GM18868 (cell line): ENCODE results near the gene GPANK1.

Source experiments
- ATAC-seq: cut with Tn5 transposase; IDR thresholded peaks from one replicate; pipeline ENCODE4 v1.9.1; 2021; ENCODE audit warnings: mild to moderate bottlenecking, moderate library complexity; ENCODE audit not compliant: unreplicated experiment

Gene GPANK1

GRCh38 chr6:31643818-31644454, 20.9 kb downstream of the GPANK1 start:
- ATAC-seq: no peak

GRCh38 chr6:31642798-31643570, 21.8 kb downstream of the GPANK1 start:
- no peak for ATAC-seq

- ATAC-seq: no peak
Measured at GRCh38 chr6:31641370-31641769, 23.4 kb downstream of the GPANK1 start.

GRCh38 chr6:31640612-31641011, 24.2 kb downstream of the GPANK1 start:
- ATAC-seq: no peak

DNA sequence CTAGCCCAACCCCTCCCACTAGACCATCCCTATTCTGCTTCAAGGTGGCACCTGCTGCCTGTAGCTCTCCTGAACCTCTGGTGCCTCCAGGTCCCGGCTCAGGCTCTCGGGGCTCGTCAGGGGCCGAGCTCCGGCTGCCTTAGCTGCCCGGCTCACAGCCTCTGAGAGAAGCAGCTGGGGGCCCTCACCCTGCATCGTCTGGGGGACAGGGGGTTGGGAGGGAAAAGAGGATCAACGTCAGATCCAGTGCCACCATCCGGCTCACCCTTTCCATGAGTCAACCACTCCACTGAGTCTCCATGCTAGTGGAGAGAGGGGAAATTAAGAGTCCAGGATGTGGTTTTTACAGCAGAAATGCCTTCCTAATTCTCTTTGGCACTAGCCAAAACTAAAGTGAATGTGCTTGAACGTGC, 25.3 kb downstream of the GPANK1 start:
- no peak for ATAC-seq

GRCh38 chr6:31639043-31639442, 25.8 kb downstream of the GPANK1 start:
- no peak for ATAC-seq

GRCh38 chr6:31636698-31637596, 27.9 kb downstream of the GPANK1 start:
- ATAC-seq: no peak

DNA sequence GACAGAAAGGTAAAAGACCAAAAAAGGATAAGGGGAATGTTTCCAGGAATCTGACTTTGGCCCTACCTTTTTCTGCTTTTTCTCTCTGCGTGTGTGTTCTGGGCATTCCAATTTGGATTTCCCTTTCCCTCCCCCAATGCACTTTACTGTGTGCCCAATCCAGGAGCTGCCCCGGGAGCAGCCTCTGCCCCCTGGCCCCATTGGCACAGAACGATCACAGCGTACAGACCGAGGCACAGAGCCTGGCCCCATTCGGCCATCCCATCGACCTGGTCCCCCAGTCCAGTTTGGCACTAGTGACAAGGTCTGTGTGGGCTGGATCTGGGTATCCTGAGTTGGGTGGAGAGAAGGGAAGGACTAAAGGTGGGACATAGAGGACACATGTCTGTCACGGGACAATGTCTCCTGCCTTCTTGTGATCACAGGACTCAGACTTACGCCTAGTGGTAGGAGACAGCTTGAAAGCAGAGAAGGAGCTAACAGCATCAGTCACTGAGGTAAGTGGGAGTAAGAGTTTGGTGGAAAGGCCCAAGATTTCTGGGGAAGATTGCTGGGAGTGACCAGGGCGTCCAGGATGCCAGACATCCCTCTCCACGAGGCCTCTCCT, 29.7 kb downstream of the GPANK1 start:
- ATAC-seq: no peak

DNA sequence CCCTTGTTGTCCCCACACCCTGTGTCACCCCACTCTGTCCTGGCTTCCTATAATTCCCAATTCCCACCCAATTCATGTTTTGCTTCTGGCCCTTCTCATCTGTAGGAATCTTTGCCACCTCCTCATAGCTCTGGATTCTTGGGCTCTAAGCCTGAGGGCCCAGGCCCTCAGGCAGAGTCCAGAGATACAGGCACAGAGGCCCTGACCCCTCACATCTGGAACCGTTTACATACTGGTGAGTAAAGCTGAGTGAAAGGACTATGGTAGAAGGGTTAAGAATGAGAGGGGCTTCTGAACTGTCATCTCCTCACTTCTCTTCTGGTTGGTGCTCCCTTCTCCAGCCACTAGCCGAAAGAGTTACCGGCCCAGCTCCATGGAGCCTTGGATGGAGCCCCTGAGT, 30.7 kb downstream of the GPANK1 start:
- ATAC-seq: no peak

GRCh38 chr6:31633447-31633846, 31.4 kb downstream of the GPANK1 start:
- no peak for ATAC-seq

- no peak for ATAC-seq
Measured at GRCh38 chr6:31632279-31632946, 32.4 kb downstream of the GPANK1 start.

DNA sequence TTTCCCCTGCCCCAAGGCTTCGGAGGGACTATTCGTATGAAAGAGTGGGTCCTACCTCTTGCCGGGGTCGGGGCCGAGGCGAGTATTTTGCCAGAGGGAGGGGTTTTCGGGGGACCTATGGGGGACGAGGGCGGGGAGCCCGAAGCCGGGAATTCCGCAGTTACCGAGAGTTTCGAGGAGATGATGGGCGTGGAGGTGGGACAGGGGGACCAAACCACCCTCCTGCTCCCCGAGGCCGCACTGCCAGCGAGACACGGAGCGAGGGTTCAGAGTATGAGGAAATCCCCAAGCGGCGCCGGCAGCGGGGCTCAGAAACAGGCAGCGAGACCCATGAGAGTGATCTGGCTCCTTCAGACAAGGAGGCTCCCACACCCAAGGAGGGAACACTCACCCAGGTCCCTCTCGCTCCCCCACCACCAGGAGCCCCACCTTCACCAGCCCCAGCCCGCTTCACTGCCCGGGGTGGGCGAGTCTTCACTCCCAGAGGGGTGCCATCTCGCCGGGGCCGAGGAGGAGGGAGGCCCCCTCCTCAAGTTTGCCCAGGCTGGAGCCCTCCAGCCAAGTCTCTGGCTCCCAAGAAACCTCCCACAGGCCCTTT, 33.0 kb downstream of the GPANK1 start:
- no peak for ATAC-seq

- ATAC-seq: no peak
Measured at GRCh38 chr6:31631209-31631608, 33.6 kb downstream of the GPANK1 start.

- no peak for ATAC-seq
Measured at GRCh38 chr6:31630177-31630934, 34.4 kb downstream of the GPANK1 start.

- ATAC-seq: no peak
Measured at GRCh38 chr6:31629014-31629413, 35.8 kb downstream of the GPANK1 start.

DNA sequence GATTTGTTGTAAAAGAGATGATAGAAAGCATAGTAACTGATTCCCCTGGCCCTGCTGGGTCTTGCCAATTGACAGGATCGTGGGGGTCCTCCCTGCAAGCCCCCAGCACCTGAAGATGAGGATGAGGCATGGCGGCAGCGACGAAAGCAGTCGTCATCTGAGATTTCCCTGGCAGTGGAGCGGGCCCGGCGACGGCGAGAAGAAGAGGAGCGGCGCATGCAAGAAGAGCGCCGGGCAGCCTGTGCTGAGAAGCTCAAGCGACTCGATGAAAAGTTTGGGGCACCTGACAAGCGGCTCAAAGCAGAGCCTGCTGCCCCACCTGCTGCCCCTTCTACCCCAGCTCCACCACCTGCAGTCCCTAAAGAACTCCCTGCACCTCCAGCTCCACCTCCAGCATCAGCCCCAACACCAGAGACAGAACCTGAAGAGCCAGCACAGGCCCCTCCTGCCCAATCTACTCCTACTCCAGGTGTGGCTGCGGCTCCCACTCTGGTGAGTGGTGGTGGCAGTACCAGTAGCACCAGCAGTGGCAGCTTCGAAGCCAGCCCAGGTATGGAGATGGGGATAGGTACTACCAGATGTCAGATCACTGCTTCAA, 37.0 kb downstream of the GPANK1 start:
- ATAC-seq: no peak

- ATAC-seq: no peak
Measured at GRCh38 chr6:31626952-31627351, 37.8 kb downstream of the GPANK1 start.

DNA sequence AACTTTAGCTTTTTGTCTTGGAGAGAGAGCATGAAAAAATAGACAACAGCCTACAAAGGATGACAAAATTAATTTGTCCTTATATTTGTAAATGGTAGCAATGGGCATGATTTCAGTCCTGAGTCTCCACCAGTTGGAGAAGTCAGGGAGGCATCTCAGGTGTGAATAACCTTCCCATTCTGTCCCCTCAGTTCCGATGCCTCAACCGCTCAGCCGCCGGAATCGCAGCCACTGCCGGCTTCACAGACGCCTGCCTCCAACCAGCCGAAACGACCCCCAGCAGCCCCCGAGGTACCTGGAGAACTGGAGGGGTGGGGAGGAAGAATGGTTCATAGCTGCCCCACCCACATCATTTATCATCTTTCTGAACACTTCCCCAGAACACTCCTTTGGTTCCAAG, 40.7 kb downstream of the GPANK1 start:
- no peak for ATAC-seq

DNA sequence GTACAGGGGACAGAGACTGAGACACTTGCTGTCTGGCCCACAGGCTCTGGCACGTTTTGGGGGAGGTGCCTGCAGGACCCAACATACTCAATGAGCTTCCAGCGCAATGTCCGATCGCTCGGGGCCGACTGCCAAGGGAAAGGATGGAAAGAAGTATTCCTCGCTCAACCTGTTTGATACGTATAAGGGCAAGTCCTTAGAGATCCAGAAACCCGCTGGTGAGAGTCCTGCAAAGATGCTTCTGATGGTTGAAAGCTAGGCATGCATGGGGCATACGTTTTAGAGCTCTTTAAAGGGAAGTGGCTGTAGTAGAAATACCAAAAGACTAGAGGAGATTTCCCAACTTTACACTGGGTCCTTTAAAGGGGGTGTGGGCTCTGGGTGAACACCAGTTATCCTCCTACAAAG, 42.1 kb downstream of the GPANK1 start:
- no peak for ATAC-seq
